NCI-H2196 (cell line): Measurements from ENCODE around the gene CYFIP2.

Source experiments
- DNase-seq: peaks from one replicate; lab custom pipeline; 2025; ENCODE audit not compliant: unreplicated experiment; lab: John Stamatoyannopoulos, UW

CYFIP2 gene

DNA sequence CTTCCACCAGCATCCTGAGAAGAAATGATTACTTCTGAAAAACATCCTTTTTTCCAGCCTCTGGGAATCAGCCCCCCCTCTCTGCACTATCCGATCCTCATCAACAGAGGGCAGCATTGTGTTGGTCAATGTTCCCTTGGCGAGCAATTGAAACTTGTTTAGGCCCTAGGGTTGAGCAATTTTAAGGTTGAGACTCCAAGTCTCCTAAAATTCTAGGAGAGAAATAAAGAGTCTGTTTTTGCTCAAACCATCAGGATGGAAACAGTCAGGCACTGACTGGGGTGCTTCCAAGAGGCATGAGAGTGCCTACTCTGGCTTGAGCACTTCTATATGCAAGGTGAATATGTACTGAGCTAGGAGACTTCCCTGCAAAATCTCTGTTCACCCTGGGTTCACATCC is 12.4 kb upstream of the CYFIP2 start:
- DNase-seq, result peak; percentile 55

DNA sequence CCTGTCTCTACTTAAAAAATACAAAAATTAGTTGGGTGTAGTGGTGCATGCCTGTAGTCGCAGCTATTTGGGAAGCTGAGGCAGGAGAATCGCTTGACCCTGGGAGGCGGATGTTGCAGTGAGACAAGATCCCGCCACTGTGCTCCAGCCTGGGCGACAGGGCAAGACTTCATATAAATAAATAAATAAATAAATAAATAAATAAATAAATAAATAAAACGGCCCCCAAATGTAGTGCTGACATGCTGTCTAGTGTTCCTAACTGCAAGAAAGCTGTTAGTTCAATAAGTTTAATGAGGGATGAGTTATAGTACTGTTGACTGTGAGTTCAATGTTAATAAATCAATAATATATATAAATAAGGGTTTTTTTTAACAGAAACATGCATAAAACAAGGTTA is 7.5 kb upstream of the CYFIP2 start:
- DNase-seq, result no peak

DNA sequence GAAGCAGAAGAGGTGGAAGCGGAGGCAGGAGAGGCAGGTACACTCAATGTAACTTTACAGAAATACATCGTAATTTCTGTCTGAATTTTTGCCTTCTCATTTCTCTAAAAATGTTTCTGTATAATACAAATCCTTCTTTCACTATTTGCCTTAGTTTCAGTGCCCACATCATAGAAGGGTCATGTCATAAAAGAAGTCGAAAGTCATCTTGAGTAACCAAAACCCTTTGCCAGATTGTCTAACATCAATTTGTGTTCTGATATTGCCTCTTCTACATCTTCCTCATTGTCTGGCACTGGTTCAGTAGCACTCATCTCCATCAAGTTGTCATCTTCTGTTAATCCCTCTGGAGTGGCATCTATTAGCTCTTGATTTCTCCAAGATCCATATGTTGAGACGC is 6.2 kb upstream of the CYFIP2 start:
- DNase-seq, result no peak

DNA sequence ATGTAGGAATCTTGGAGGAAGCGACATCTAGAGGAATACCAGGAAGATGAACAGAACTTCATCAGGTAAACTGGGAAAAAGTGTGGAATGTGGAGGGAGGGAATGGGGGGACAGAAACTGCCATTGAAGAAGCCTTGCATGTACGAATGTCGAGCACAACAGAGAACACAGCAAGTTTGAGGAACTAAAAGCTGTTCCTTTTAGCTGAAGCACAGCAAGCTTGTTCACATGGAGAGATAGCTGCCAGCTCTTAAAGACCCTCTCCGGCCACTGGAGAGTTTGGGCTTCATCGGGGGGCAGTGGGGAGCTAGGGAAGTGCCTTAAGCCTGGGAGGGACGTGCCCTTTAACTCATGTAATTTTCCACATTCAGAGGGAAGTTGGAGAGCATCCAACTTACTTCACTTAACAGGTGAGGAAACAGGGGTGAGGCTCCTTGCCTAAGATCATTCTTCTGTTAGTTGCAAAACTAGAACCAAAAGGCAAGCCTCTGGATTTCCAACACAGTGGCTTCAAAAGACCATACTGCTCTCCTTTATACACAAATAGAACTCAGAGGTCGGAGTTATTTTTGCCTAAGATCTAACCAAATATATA is 2.3 kb upstream of the CYFIP2 start:
- DNase-seq, result no peak

DNA sequence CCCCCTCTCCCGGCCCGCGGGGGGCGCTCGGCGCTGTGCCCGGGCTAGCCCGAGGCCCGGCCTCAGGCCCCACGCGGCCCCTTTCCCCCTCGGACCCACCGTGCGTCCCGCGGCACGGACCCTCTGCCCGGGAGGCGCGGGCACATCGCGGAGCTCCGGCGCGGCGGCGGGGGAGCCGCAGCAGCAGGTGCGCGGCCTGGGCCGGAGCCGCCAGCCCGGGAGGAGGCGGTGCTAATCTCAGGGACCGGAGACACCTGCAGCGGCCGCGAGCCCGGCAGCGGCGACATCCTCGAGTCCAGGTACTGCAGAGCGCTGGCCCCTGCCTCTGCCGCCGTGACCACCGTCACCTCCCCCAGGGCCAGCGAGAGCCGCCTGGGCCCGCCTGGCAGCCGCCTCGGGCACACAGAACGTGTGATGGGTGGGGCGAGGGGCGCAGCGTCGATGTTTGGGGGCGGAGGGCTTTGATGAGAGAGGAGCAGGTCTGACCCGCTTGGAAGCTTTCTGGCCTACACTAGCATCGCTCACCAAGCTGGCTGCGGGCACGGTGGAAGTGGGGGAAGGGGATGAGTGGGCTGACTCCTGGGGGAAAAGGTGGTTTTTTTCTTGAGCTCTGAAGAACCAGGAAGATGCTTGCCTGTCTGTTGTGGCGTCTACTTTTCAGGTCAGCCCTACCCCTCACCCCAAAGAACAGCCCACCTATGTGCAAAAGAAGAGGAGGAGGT is 524 bp downstream of the CYFIP2 start:
- DNase-seq, result peak; percentile 24

DNA sequence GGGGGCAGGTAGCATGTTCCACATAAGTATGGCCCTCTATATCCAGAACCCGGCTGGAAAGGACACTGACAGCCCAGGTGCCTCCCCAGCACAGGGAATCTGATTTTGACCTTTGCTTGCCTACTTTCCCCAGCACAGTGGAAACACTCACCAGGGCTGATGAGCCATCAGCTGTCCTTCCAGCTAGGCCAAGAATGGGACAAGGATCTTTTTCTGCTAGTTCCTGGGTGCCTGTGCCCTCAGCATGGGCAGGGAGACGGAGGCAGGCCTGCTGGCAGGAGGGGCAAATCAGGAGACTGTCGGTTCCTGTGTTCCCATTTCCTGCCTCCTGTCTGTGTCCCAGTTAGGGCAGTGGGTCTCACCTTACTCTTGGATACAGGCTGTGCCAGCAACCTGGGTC is 1.1 kb downstream of the CYFIP2 start:
- no peak for DNase-seq

DNA sequence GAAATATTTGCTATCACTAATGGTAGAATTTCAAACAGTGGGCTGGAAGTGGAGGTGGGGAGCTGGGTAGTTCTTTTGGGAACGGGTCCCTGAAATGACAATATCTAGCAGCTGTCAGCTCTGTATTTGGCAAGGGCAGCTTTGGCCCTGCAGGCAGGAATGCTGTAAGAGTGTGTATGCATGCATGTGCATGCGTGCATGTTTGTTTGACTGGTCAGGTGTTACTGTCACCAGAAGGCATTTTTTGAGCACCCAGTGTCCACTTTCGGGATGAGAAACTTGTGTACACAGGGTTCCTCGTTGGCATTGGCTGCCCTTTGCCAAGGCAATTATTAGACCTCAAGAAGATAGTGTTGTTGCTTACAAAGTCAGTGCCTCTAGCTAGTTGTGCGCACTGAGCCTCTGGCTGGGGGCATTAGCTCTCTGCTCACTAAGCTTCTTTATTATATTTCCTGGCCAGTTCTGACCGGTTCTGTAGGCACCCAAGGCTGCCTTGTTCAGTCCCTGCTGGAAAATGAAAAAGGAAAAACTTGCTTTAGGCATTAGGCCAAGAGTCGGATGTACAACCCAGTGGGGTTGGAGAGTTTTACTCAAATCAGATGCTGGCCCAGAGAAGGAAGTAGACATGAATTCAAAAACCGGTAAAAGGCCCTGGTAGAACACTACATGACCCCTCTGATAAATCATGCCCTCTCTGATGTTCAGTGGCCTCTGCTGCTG is 2.0 kb downstream of the CYFIP2 start:
- peak; percentile 30 for DNase-seq

DNA sequence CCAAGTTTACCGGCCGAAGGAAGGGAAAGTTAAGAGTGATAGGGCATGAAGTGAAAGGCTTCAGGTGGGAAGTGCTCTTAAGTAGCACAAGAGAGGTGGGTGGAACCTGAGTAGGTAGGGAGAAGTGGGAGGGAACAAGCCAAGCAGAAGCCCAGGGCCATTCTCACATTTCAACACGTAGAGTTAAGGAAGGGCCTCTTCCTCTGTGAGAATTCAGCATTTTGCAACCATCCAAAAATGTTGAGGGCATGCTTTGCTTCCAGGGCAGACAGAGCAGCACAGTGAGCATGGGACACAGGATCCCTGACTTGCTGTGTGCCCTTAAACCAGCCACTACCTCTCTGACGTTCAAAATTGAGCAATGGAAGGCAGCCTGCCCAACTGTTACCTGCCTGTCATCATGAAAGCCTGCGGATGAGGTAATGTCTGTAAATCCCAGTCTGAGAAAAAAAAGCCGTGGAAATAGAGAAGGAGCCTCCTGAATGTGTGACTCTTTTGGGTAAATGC is 3.3 kb downstream of the CYFIP2 start:
- DNase-seq, result no peak

DNA sequence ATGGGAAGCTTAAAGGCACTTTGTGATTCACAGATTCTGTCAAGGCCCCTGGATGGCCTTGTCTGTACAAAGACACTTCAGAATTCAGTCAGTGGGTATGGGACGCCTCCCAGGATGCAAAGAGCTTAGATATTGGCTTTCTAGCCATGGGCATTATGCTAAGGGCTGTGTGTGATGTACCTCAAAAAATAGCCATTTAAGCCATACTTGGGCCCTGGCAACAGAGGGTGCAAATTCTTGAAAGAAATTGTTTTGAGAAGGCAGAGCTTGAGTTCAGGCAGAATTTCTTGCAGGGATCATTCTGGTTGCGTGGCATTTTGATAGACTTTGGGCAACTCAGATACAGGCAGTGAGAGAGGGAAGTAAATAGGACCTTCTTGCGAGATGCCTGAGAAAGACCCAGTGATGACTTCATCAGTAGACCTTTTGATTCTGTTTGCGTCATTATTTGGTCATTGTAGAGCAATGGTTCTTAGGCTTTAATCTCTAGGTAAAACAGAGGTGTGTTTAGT is 3.9 kb downstream of the CYFIP2 start:
- no peak for DNase-seq

DNA sequence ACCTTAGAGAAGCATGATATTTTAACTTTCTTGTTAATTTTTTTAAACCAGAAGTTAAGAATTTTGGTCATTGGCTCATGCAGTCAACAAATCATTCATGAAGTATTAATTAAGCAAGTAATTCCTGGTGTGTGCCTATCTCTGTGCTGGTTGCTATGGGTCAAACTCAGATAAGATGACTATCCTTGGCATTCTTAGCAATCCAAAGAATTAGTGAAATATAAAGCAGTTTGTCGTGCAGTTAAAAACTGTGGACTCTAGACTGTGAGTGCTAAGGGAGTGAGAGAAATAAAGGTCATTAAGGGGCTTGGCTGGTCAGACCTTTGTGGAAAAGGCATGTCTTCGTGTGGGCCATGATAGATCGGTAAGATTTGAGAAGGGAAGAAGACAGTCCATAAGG is 4.8 kb downstream of the CYFIP2 start:
- DNase-seq, result no peak

DNA sequence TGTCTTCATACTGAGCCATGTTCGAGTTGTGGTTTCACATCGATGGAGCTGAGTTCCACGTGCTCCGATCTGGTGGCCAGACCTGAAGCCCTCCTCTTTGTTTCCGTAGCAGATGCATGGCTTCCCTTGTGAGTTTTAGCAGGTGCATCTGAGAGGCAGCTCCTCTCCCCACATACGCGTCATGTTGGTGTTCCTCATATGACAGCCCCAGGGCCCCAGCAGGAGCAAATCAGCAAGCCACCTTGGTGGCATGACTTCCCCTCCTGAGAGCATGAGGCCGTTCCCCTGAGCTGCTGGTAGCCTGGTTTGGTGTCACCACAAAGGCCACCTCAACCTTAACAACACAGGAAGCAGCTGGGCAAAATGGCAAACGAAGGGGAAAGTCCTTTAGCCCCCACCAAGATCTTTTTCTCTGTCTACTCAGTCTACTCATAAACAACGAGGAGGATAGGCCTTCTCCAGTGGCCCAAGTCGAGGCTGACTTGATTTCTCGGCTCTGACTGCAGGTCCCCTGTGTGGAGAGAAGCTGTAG is 5.9 kb downstream of the CYFIP2 start:
- no peak for DNase-seq

DNA sequence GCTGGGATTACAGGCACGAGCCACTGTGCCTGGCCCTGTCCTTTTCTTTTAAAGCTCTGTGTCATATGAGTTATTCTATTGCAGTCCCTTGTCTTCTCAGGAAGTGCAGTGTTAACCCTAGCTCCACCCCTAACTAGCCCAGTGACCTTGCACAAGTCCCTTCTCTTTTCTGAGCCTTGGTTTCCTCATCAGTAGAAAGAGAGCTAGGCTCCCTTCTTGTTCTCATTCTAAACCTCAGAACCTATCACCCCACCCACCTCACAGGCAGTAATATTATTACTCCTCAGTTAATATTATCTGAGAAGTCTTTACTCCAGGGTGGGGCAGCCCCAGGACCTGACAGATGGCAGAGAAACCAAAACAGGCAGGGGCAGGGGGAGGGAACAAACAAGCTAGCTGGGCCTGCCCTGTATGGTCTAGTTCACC is 7.2 kb downstream of the CYFIP2 start:
- no peak for DNase-seq

DNA sequence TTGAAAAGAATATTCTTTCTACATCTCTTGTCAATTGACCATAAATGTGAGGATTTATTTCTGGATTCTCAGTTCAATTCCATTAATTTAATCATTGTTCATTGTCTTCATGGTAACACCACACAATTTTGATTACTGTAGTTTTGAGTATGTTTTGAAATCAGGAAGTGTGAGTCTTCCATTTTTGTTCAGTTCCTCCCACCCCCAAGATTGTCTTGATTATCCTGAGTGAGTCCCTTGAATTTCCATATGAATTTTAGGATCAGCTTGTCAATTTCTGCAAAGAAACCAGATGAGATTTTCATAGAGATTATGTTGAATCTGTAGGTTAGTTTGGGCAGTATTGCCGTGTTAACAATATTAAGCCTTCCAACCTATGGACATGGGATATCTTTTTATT is 9.5 kb downstream of the CYFIP2 start:
- no peak for DNase-seq

DNA sequence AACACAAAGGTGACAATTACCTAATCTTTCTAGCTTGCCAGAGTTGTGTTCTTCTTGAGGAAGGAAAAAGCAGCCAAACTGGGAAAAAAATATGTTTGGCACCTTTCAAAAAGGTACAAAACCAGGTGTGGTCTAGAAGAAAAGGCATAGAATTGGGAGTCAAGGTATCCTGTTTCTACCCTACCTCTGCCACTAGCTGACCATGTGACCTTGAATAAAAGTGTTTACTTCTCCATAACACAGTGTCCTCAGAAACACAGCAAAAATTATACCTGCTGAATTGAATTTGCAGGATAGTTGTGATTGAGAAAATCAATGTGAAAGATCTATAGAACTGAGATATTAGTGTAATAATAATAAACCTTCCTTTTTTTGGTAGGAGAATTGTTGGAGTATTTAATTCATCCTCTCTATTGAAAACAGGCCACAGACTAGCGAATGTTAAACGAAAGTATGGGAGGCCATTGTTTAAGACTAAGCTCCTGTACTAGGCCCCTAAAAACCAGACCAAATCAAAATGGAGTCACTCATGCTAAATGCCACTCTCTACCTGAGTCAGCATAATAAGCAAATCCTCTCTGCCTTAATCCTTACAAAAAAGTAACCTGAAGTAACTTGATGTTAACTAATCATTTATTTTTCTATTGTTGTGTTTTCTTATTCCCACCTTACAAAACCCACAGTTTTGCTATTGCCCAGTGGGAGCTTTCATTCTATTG is 12.6 kb downstream of the CYFIP2 start:
- no peak for DNase-seq

DNA sequence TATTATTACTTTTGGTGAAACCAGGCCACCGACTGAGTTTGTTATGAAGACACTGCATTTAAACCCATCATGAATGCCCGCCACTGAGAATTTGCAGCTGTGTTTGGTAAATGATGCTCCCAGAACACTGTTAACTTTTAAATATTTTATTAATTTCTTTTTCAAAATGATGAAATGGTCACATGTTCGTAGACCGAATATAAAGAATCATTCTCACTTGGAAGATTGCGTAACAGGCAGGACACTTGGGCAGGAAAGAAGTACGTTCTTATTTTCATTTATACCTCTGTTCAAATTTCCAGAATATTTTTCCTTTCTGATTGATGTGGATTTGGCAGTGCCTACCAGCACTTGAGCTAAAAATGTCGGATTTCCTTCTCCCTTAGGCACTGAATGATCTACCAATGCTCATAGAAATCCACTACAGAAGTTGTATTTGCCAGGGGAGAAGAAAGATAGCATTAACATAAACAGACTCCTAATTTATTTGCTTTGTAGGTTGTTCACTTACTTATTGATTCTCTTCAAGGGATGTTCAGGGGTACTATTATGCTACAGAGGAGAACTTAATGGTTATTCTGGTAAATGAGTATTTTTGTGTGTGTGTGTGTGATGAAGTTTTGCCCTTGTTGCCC is 13.8 kb downstream of the CYFIP2 start:
- DNase-seq, result no peak

DNA sequence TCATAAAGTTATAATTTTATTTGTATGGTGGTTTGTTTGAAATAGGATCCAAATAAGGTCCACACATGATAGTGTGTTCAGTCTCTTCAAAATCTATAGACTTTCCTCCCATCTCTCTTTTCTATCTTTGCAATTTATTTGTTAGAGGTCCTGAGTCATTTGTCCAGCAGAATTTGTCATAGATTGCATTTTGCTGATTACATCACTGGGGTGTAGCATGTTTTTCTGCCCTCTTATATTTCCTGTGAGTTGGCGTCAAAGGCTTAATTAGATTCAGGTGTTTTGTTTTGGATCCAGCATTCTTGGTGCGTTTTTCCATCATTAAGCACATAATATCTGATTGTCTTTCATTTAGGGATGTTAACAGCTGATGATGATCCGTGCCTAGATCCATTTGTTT is 15.0 kb downstream of the CYFIP2 start:
- DNase-seq, result no peak

DNA sequence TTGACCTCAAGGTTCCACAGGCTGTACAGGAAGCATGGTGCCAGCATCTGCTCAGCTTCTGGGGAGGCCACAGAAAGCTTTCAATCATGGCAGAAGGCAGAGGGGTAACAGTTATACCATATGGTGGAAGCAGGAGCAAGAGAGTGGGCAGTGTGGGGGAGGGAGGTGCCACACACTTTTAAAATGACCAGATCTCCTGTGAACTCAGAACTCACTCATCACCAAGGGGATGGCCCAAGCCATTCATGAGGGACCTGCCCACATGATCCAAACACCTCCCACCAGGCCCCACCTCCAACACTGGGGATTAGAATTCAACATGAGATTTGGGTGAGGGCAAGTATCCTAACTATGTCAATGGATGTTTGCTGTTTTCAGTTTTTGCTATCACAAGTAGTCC is 16.2 kb downstream of the CYFIP2 start:
- DNase-seq, result no peak

DNA sequence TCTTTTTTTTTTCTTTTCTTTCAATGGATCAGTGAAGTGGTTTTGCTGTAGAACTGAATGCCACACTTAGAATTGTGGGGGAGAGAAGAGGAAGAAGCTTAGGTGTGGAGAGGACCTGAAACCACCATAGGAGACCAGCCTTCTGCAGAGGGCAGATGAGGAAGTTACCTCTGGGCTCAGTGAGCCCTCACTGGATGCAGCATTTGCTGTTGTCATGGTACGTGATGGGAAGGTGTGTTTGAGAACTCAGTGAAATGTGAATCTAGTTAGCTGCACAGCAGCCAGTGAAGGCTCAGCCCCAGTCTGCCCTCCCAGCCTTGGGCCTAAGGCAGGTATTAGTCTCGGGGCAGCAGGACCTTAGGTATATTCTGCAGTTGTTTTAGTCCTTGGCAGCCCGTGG is 17.5 kb downstream of the CYFIP2 start:
- DNase-seq, result no peak

DNA sequence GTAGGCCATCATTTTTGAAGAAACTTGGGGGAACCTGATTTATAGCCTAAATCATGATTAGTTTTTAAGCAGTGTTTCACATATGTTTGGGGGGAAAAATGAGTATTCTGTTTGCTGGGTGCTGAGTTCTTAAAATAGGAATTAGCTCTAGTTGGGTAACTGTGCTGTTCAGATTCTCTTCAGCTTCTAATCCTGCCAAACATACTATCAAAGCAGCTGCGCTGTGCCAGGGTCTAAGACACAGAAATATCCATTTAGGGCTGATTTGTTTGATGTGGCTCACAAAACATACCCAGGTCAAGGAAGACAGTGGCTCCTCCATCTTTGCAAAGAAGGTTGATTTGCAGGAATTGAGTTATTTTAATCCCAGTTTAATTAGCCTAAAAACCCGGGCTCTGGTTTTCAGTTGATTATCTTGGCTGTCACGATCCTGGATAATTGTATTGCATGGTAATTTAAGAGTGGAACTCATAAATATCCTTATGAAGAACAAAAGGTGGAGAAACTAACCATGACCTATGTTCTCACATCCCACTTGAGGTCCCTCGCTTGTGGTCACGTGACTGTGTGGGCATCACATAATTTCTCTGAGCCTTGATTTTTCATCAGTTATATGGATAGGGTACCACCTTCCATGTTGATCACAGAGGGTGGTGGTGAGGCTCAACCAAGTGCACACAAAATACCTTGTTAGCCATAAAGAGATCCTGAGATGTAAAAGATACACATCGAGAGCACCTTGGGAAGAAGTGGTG is 18.7 kb downstream of the CYFIP2 start:
- DNase-seq, result no peak
